ENCODE results near the gene HES5. TPM values are rescaled to one million over a fixed set of nuclear protein-coding genes. Genes with fewer than 3 reads are reported as not detected.

The HES5 gene
- polyA plus RNA-seq, 3 donors = not detected

DNA sequence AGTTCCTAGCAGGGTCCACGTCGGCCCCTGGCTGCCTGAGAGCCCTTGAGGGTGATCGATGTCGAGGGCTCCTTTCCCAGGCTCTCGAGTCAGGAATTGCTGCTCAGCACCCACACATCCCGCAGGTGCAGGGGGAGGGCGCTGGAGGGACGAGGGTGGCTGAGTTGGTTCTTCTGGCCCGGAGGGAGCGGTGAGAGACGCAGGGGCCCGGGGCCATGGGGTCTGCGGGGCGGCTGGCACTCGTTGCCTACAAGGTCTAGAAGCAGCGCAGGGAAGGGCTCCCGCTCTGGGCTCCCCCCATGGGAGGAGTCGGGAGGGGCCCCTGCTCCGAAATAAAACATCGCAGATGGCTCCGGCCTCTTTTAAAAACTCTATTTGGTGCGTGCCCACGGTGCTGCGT lies 21.9 kb downstream of the HES5 start:
- Histone ChIP-seq H3K4me1 (ENCODE audit: control insufficient read depth in 1 of 2, insufficient read depth in 2 of 2, low read length in 2 of 2) (no peaks in the 10 kb centered on the region), H3K4me3 (replicated peaks in 1 of 3; ENCODE audit: low read depth in 2 of 3, low read length in 3 of 3) (no peak overlapping the region), H3K79me2 (ENCODE audit: insufficient read depth, low read length) (no peaks in the 10 kb centered on the region), H3K9me3 (replicated peaks in 1 of 2; ENCODE audit: control insufficient read depth in 1 of 2, insufficient read depth in 1 of 2, low read length in 2 of 2) (no peaks in the 10 kb centered on the region), H2AFZ (ENCODE audit: insufficient read depth, low read depth, low read length, poor library complexity, severe bottlenecking) (no peak overlapping the region), H3K36me3 (replicated peaks in 1 of 2; ENCODE audit: control insufficient read depth in 1 of 2, insufficient read depth in 2 of 2, low read length in 2 of 2) (peaks cover 60% of the 10 kb centered on the region in 2 donors), H3K9ac (ENCODE audit: insufficient read depth, low read length, poor library complexity, severe bottlenecking) (no peak overlapping the region), H4K20me1 (ENCODE audit: insufficient read depth, low read length) (peaks cover 57% of the 10 kb centered on the region), H3K27ac (ENCODE audit: low read depth in 1 of 2, low read length in 2 of 2) (no peak overlapping the region), H3K4me2 (replicated peaks; ENCODE audit: extremely low read depth, low read length, poor library complexity, severe bottlenecking) (no peak overlapping the region), H3K27me3 (ENCODE audit: control insufficient read depth in 2 of 2, insufficient read depth in 2 of 2, low read length in 2 of 2) (no peaks in the 10 kb centered on the region)
- Mint-ChIP-seq H3K27me3 (ENCODE audit: low read depth in 3 of 3) (peaks cover 0 to 4% (median 0%) of the 10 kb centered on the region in 3 donors), H3K27ac (no peak overlapping the region), H3K36me3 (peaks cover 38 to 52% of the 10 kb centered on the region in 2 donors), H3K4me1 (no peaks in the 10 kb centered on the region), H3K4me3 (no peak overlapping the region), H3K9me3 (no peaks in the 10 kb centered on the region)
- no peak for DNase-seq
- 89% methylated on average over 15 of the region's 24 CpGs for WGBS (ENCODE audit: insufficient coverage)
- intact Hi-C loops (cut with micrococcal nuclease) = no loop called here
- TF ChIP-seq, protein P1, sequence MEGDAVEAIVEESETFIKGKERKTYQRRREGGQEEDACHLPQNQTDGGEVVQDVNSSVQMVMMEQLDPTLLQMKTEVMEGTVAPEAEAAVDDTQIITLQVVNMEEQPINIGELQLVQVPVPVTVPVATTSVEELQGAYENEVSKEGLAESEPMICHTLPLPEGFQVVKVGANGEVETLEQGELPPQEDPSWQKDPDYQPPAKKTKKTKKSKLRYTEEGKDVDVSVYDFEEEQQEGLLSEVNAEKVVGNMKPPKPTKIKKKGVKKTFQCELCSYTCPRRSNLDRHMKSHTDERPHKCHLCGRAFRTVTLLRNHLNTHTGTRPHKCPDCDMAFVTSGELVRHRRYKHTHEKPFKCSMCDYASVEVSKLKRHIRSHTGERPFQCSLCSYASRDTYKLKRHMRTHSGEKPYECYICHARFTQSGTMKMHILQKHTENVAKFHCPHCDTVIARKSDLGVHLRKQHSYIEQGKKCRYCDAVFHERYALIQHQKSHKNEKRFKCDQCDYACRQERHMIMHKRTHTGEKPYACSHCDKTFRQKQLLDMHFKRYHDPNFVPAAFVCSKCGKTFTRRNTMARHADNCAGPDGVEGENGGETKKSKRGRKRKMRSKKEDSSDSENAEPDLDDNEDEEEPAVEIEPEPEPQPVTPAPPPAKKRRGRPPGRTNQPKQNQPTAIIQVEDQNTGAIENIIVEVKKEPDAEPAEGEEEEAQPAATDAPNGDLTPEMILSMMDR (IDR thresholded peaks at IDR 0.05) = no peak

DNA sequence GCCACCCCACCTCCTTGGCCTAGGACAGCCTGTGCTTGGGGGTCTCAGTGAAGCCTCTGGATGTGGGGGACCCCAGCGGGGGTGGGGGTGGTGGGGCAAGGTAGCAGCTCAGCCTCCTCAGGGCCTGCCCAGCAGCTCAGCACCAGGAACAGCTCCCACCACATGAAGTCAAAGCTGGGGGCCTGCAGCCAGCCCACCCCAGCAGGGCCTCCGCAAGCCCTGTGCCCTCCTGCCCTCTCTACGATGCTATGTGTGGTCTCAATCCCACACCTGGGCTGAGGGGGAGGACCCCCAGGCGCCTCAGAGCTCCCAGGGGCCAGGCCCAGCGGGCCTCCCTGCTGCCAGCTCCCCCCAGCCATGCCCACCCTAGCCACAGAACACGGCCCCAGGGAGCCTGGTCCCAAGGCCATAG lies 22.3 kb downstream of the HES5 start:
- Mint-ChIP-seq H3K36me3 (peaks cover 35 to 48% of the 10 kb centered on the region in 2 donors), H3K27me3 (ENCODE audit: low read depth in 3 of 3) (peaks cover 0 to 5% (median 0%) of the 10 kb centered on the region in 3 donors), H3K4me1 (no peaks in the 10 kb centered on the region), H3K4me3 (no peak overlapping the region), H3K27ac (no peak overlapping the region), H3K9me3 (no peaks in the 10 kb centered on the region)
- Histone ChIP-seq H3K36me3 (replicated peaks in 1 of 2; ENCODE audit: control insufficient read depth in 1 of 2, insufficient read depth in 2 of 2, low read length in 2 of 2) (peaks cover 56% of the 10 kb centered on the region in 2 donors), H3K27me3 (ENCODE audit: control insufficient read depth in 2 of 2, insufficient read depth in 2 of 2, low read length in 2 of 2) (no peaks in the 10 kb centered on the region), H3K4me3 (replicated peaks in 1 of 3; ENCODE audit: low read depth in 2 of 3, low read length in 3 of 3) (no peak overlapping the region), H4K20me1 (ENCODE audit: insufficient read depth, low read length) (peaks cover 53% of the 10 kb centered on the region), H3K27ac (ENCODE audit: low read depth in 1 of 2, low read length in 2 of 2) (no peak overlapping the region), H3K79me2 (ENCODE audit: insufficient read depth, low read length) (no peaks in the 10 kb centered on the region), H3K4me2 (replicated peaks; ENCODE audit: extremely low read depth, low read length, poor library complexity, severe bottlenecking) (no peak overlapping the region), H3K4me1 (ENCODE audit: control insufficient read depth in 1 of 2, insufficient read depth in 2 of 2, low read length in 2 of 2) (no peaks in the 10 kb centered on the region), H3K9me3 (replicated peaks in 1 of 2; ENCODE audit: control insufficient read depth in 1 of 2, insufficient read depth in 1 of 2, low read length in 2 of 2) (no peaks in the 10 kb centered on the region), H2AFZ (ENCODE audit: insufficient read depth, low read depth, low read length, poor library complexity, severe bottlenecking) (no peak overlapping the region), H3K9ac (ENCODE audit: insufficient read depth, low read length, poor library complexity, severe bottlenecking) (no peak overlapping the region)
- intact Hi-C loops (cut with micrococcal nuclease) = no loop called here
- no peak for DNase-seq
- WGBS (ENCODE audit: insufficient coverage) = 91% methylated on average over 4 of the region's 6 CpGs
- TF ChIP-seq, protein P1 (IDR thresholded peaks at IDR 0.05) = no peak
